Ascending aorta (tissue), 2 donors: Measurements from ENCODE around the gene BABAM2. TPM values are rescaled to one million over a fixed set of nuclear protein-coding genes. Genes with fewer than 3 reads are reported as not detected.

ENCODE experiments used
- DNase-seq, 2 donors: peaks; one replicate each; pipeline ENCODE4 v3.0.0-alpha.2; 2019; ENCODE audit warnings: low spot score in 2 of 2
- H3K27ac ChIP-seq, 2 donors: fragments of 200-600 bp; sonication (generic); one replicate each; pipeline ENCODE4 v1.5.1; 2016 to 2017; ENCODE audit warnings: mild to moderate bottlenecking in 1 of 2
- H3K27me3 ChIP-seq: fragments of 200-600 bp; sonication (generic); one replicate; pipeline ENCODE4 v1.5.1; 2017
- H3K36me3 ChIP-seq, 2 donors: fragments of 200-600 bp; sonication (generic); one replicate each; pipeline ENCODE4 v1.5.1; 2016
- H3K4me1 ChIP-seq, 2 donors: fragments of 200-600 bp; sonication (generic); one replicate each; pipeline ENCODE4 v1.5.1; 2016 to 2017; ENCODE audit warnings: mild to moderate bottlenecking in 1 of 2
- H3K4me3 ChIP-seq, 2 donors: fragments of 200-600 bp; sonication (generic); one replicate each; pipeline ENCODE4 v1.5.1; 2016 to 2017; ENCODE audit warnings: mild to moderate bottlenecking in 1 of 2
- H3K9me3 ChIP-seq, 2 donors: fragments of 200-600 bp; sonication (generic); one replicate each; pipeline ENCODE4 v1.5.1; 2016
- intact Hi-C: fragments of 100-400 bp; cut with DNase I; formaldehyde crosslinking; loops from one replicate; pipeline ENCODE4 v1.15.1; 2023
- total RNA-seq: library from RNA; depleted of rRNA; stranded (reverse); fragments of >200 nt; gene quantifications from one replicate; pipeline ENCODE4 v1.1.0, GENCODE V29; 2016
- TF ChIP-seq, protein P1 (sequence below), 3 experiments: fragments of 200-600 bp in 2 of 3; fragments of 450-650 bp in 1 of 3; sonication (generic) in 2 of 3; IDR thresholded peaks; one replicate each; pipeline ENCODE4 v1.5.1; 2016 to 2019; ENCODE audit warnings: antibody characterized with exemption in 3 of 3, mild to moderate bottlenecking in 1 of 3, moderate library complexity in 1 of 3

BABAM2 gene
- total RNA-seq, 1 donor from 2014 or later: 19.6 TPM

DNA sequence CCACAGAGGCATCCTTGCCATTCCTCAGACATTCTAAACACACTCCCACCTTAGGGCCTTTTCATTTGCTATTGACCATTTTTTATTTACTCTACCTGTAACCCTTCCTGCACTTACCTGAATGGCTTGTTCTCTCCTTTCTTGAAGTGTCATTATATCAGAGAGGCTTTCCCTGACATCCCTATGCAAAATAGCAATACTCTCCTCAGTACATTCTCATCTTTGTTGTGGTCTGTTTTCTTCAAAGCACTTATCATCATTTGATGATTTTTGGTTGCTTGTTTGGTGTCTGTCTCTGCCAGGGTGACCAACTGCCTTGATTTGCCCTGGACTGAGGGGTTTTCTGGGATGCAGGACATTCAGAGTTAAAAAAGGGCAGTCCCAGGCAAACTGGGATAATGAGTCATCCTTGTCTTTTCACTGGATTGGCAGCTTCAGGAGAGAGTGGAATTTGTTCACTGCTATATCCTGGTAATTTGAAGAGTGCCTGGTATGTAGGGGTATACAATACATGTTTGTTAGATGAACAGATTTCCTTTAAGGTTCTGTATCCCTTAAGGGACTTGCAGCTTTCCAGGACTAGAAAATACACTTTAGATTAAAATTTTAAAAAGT is 102.4 kb downstream of the BABAM2 start:
- peaks cover 0 to 6% of the 10 kb centered on the region in 2 donors for H3K36me3 ChIP-seq
- TF ChIP-seq, protein P1, sequence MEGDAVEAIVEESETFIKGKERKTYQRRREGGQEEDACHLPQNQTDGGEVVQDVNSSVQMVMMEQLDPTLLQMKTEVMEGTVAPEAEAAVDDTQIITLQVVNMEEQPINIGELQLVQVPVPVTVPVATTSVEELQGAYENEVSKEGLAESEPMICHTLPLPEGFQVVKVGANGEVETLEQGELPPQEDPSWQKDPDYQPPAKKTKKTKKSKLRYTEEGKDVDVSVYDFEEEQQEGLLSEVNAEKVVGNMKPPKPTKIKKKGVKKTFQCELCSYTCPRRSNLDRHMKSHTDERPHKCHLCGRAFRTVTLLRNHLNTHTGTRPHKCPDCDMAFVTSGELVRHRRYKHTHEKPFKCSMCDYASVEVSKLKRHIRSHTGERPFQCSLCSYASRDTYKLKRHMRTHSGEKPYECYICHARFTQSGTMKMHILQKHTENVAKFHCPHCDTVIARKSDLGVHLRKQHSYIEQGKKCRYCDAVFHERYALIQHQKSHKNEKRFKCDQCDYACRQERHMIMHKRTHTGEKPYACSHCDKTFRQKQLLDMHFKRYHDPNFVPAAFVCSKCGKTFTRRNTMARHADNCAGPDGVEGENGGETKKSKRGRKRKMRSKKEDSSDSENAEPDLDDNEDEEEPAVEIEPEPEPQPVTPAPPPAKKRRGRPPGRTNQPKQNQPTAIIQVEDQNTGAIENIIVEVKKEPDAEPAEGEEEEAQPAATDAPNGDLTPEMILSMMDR (IDR thresholded peaks at IDR 0.05): no peak
- H3K4me1 ChIP-seq: no peaks in the 10 kb centered on the region
- H3K27ac ChIP-seq: no peak overlapping the region
- H3K9me3 ChIP-seq: peaks cover 0 to 6% of the 10 kb centered on the region in 2 donors
- DNase-seq: no peak
- H3K27me3 ChIP-seq: no peaks in the 10 kb centered on the region
- intact Hi-C loops: no loop called here
- no peak overlapping the region for H3K4me3 ChIP-seq

DNA sequence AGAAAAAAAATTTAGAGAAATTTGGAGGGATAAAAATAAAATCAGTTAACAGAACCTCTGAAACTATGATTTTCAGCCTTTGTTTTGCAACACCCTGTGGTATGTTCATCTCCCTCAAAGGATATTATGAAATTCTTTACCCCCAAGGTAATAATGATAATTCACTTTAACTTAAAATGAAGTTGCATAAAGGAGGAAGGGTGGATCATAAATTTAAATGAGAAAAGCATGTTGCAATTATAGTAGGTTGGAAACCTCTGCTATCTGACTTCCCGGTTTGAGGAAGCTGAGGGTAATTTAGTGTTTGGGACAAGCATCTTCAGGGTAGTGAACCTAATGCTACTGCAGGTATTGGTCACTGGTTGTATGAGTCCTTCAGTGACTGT is 102.9 kb downstream of the BABAM2 start:
- Histone ChIP-seq H3K4me1 (no peaks in the 10 kb centered on the region), H3K9me3 (peaks cover 0 to 6% of the 10 kb centered on the region in 2 donors), H3K27ac (no peak overlapping the region), H3K27me3 (no peaks in the 10 kb centered on the region), H3K4me3 (no peak overlapping the region), H3K36me3 (peaks cover 0 to 6% of the 10 kb centered on the region in 2 donors)
- DNase-seq: no peak
- TF ChIP-seq, protein P1 (IDR thresholded peaks at IDR 0.05): no peak
- intact Hi-C loops: no loop called here

DNA sequence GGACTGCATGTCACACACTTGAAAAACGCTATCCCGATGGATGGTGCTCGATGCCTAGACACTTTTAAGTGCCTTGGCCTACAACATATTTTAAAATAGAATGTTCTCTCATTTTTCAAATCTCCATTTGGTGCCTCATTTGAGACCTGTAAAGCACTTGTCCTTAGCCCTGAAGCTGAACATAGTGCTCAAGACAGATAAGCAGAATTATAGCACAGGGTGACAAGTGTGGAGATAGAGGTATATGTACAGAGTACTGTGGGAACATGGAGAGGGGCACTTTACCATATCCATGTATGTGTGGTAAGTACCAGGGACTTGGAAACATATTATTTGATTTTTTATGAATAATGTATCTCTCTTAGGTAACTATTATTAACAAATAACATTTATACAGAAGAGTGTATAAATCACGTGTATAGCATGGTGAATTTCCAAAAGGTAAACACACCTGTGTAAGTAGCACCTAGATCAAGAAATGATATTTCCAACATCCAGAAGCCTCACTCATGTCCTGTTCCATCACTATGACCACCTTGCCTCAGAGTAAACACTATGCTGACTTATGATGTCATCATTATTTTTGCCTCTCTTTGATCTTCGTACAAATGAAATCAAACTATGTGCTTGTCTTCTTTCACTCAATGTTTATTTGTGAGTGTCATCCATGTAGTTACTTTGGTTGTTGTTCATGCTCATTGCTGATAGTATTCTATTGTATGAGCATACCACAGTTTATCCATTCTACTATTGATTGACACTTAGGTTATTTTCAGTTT is 103.6 kb downstream of the BABAM2 start:
- Histone ChIP-seq H3K4me3 (no peak overlapping the region), H3K27ac (no peak overlapping the region), H3K27me3 (no peaks in the 10 kb centered on the region), H3K9me3 (peaks cover 0 to 6% of the 10 kb centered on the region in 2 donors), H3K4me1 (no peaks in the 10 kb centered on the region), H3K36me3 (peaks cover 0 to 6% of the 10 kb centered on the region in 2 donors)
- TF ChIP-seq, protein P1 (IDR thresholded peaks at IDR 0.05): no peak
- intact Hi-C loops: no loop called here
- DNase-seq: no peak

DNA sequence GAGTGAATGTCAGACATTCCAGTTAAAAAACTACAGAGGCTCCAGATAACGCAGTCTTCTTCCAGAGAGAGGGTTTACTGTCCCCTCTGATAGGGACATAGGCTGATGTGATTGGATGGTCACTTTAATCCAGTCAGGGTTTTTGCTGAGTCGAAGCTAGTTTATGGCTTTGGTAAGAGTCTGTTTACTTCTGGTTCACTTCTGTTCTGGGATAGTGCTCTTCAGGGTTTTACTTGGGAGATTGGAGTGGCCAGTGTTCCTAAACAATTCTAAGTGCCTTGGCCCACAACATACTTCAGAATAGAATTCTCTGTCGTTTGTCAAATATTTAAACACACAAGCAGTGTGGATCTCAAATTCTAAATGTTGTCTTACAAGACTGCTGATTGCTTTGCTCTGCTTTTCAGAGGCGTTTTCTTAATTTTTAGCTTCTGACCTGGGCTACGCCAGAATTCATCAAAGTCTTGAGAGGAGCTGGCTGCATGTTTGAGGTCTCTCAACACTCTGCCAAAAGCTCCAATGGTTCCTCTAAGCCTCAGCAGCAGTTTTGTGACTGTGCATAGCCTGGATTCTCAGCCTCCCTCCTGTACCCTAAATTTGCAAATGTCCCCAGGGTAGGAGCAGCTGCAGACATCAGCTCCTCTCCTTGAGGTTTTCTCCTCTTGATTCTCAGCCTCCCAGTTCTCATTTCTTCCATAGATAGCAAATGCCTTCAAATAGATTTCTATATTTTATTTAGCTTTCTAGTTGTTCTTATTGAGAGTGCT is 105.8 kb downstream of the BABAM2 start:
- no peak overlapping the region for H3K27ac ChIP-seq
- peaks cover 0 to 6% of the 10 kb centered on the region in 2 donors for H3K9me3 ChIP-seq
- H3K27me3 ChIP-seq: no peaks in the 10 kb centered on the region
- no peak for DNase-seq
- H3K4me3 ChIP-seq: no peak overlapping the region
- intact Hi-C loops: no loop called here
- peaks cover 0 to 6% of the 10 kb centered on the region in 2 donors for H3K36me3 ChIP-seq
- H3K4me1 ChIP-seq: no peaks in the 10 kb centered on the region
- TF ChIP-seq, protein P1 (IDR thresholded peaks at IDR 0.05): no peak

DNA sequence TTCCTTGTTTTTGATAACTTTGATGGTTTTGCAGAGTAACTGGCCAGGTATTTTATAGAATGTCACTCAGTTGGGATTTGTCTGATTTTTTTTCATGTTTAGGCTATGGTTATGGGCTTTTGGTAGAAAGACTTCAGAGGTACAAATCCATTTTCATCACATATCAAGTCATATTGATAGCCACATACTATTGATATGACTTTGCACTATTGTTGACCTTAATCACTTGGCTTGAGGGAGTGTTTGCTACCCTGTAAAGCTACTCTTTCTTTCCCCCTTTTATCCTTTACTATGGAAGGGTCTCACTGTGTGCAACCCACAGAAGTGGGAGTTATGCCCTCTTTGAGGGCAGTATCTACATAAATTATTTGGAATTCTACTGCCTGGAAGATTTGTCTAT is 109.8 kb downstream of the BABAM2 start:
- H3K27me3 ChIP-seq: no peaks in the 10 kb centered on the region
- DNase-seq: no peak
- H3K36me3 ChIP-seq: peaks cover 0 to 6% of the 10 kb centered on the region in 2 donors
- no peak overlapping the region for H3K4me3 ChIP-seq
- H3K9me3 ChIP-seq: no peaks in the 10 kb centered on the region
- intact Hi-C loops: no loop called here
- peaks cover 0 to 5% of the 10 kb centered on the region in 2 donors for H3K4me1 ChIP-seq
- TF ChIP-seq, protein P1 (IDR thresholded peaks at IDR 0.05): no peak
- no peak overlapping the region for H3K27ac ChIP-seq
